Smooth muscle cell (in vitro differentiated cells): ENCODE data around the gene NCOA3. TPM values are rescaled to one million over a fixed set of nuclear protein-coding genes. Genes with fewer than 3 reads are reported as not detected.

Source experiments
- DNase-seq: peaks from one replicate; lab custom pipeline; 2025; ENCODE audit not compliant: unreplicated experiment; lab: John Stamatoyannopoulos, UW
- H2AFZ ChIP-seq: fragments of 200-600 bp; sonication (generic); 2 replicates; pipeline ENCODE4 v1.6.0; 2016; ENCODE audit warnings: antibody characterized with exemption, low read depth, mild to moderate bottlenecking
- H3F3A ChIP-seq: fragments of 200-600 bp; sonication (generic); 2 replicates; pipeline ENCODE4 v1.6.0; 2017; ENCODE audit warnings: antibody characterized with exemption, low read depth
- H3K27ac ChIP-seq: fragments of 200-600 bp; sonication (generic); 2 replicates; pipeline ENCODE4 v1.5.1; 2016; ENCODE audit warnings: low read depth, mild to moderate bottlenecking
- H3K27me3 ChIP-seq: fragments of 200-600 bp; sonication (generic); 2 replicates; pipeline ENCODE4 v1.6.1; 2016; ENCODE audit warnings: low read depth, mild to moderate bottlenecking
- H3K36me3 ChIP-seq: fragments of 200-600 bp; sonication (generic); 2 replicates; pipeline ENCODE4 v1.5.1; 2016; ENCODE audit warnings: low read depth
- H3K4me1 ChIP-seq: fragments of 200-600 bp; sonication (generic); 2 replicates; pipeline ENCODE4 v1.5.1; 2016; ENCODE audit warnings: low read depth
- H3K4me2 ChIP-seq: fragments of 200-600 bp; sonication (generic); 2 replicates; pipeline ENCODE4 v1.6.0; 2016; ENCODE audit warnings: mild to moderate bottlenecking
- H3K4me3 ChIP-seq: fragments of 200-600 bp; sonication (generic); 2 replicates; pipeline ENCODE4 v1.5.1; 2016; ENCODE audit warnings: mild to moderate bottlenecking
- H3K79me2 ChIP-seq: fragments of 200-600 bp; sonication (generic); 2 replicates; pipeline ENCODE4 v1.6.0; 2016; ENCODE audit warnings: low read depth, mild to moderate bottlenecking
- H3K9ac ChIP-seq: fragments of 200-600 bp; sonication (generic); 2 replicates; pipeline ENCODE4 v1.6.0; 2016; ENCODE audit warnings: low read depth
- H3K9me3 ChIP-seq: fragments of 200-600 bp; sonication (generic); replicated peaks from 2 replicates; pipeline ENCODE4 v1.5.1; 2016; ENCODE audit warnings: low read depth
- H4K20me1 ChIP-seq: fragments of 200-600 bp; sonication (generic); 2 replicates; pipeline ENCODE4 v1.6.0; 2016; ENCODE audit warnings: low read depth
- WGBS: methylation state at CpG from one replicate; pipeline ENCODE4 v1.1.7; 2016; ENCODE audit warnings: low lambda C conversion rate; 5-methylcytosine and 5-hydroxymethylcytosine counted together
- polyA plus RNA-seq: library from polyadenylated mRNA; unstranded; fragments of >200 nt; fragmentation: Nextera tagmentation; extraction: Ambion mirVana; gene quantifications from 2 replicates; pipeline ENCODE4 v1.2.1, GENCODE V29; 2016
- total RNA-seq: library from RNA; depleted of rRNA; stranded (reverse); fragments of >200 nt; gene quantifications from 2 replicates; pipeline ENCODE4 v1.2.3, GENCODE V29; 2014
- TF ChIP-seq, protein P1 (sequence below): fragments of 200-600 bp; sonication (generic); IDR thresholded peaks from 2 replicates; pipeline ENCODE4 v1.5.1; 2017; ENCODE audit warnings: borderline replicate concordance, mild to moderate bottlenecking, antibody characterized with exemption; ENCODE audit not compliant: insufficient read depth, poor library complexity, severe bottlenecking

Gene NCOA3
- total and polyA plus RNA-seq, 2 experiments from 2014 or later: 6.0 to 28.4 TPM

DNA sequence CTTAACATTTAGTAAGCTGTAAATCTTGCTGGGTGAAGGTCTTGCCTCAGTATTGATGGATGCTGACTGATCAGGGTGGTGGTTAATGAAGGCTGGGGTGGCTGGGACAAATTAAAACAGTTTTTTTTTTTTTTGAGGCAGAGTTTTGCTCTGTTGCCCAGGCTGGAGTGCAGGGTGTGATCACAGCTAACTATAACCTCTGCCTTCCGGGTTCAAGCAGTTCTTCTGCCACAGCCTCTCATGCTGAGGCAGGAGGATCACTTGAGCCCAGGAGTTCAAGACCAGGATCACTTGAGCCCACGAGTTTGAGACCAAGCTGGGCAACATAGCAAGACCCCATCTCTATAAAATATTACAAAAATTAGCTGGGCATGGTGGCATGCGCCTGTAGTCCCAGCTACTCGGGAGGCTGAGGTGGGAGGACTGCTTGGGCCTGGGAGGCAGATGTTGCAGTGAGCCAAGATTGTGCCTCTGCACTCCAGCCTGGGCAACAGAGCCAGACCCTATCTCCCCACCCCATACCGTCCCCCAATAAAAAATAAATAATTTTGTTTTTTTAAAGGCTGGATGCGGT lies 67.2 kb downstream of the NCOA3 start:
- Histone ChIP-seq H4K20me1 (peaks cover 77% of the 10 kb centered on the region), H3K27me3 (no peaks in the 10 kb centered on the region), H3K79me2 (peaks cover 74% of the 10 kb centered on the region), H3K4me1 (no peaks in the 10 kb centered on the region), H3K4me3 (no peak overlapping the region), H2AFZ (no peak overlapping the region), H3K9me3 (peaks cover 2% of the 10 kb centered on the region), H3K4me2 (no peak overlapping the region), H3F3A (no peaks in the 10 kb centered on the region), H3K9ac (no peak overlapping the region), H3K36me3 (no peaks in the 10 kb centered on the region), H3K27ac (no peak overlapping the region)
- TF ChIP-seq, protein P1, sequence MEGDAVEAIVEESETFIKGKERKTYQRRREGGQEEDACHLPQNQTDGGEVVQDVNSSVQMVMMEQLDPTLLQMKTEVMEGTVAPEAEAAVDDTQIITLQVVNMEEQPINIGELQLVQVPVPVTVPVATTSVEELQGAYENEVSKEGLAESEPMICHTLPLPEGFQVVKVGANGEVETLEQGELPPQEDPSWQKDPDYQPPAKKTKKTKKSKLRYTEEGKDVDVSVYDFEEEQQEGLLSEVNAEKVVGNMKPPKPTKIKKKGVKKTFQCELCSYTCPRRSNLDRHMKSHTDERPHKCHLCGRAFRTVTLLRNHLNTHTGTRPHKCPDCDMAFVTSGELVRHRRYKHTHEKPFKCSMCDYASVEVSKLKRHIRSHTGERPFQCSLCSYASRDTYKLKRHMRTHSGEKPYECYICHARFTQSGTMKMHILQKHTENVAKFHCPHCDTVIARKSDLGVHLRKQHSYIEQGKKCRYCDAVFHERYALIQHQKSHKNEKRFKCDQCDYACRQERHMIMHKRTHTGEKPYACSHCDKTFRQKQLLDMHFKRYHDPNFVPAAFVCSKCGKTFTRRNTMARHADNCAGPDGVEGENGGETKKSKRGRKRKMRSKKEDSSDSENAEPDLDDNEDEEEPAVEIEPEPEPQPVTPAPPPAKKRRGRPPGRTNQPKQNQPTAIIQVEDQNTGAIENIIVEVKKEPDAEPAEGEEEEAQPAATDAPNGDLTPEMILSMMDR: no peak
- WGBS: 98% methylated on average over 6 of the region's 6 CpGs
- DNase-seq: no peak

DNA sequence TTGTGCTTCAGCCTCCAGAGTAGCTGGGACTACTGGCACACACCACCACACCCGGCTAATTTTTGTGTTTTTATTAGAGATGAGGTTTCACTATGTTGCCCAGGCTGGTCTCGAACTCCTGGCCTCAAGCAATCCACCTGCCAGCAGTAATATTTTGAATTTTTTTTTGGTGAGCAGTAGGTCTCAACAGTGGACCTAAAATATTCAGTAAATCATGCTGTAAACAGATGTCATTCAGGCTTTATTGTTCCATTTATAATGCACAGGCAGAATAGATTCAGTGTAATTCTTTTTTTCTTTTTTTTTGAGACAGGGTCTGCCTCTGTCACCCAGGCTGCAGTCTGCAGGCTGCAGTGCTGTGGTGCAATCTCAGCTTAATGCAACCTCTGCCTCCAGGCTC lies 69.7 kb downstream of the NCOA3 start:
- peaks cover 12% of the 10 kb centered on the region for H3K4me1 ChIP-seq
- H3K4me3 ChIP-seq: no peak overlapping the region
- peaks cover 2% of the 10 kb centered on the region for H3K9me3 ChIP-seq
- peaks cover 77% of the 10 kb centered on the region for H4K20me1 ChIP-seq
- H3K9ac ChIP-seq: no peak overlapping the region
- peaks cover 67% of the 10 kb centered on the region for H3K79me2 ChIP-seq
- H2AFZ ChIP-seq: no peak overlapping the region
- H3K27me3 ChIP-seq: no peaks in the 10 kb centered on the region
- H3F3A ChIP-seq: no peaks in the 10 kb centered on the region
- H3K36me3 ChIP-seq: no peaks in the 10 kb centered on the region
- DNase-seq: no peak
- no peak overlapping the region for H3K4me2 ChIP-seq
- H3K27ac ChIP-seq: no peak overlapping the region
- TF ChIP-seq, protein P1: no peak
- 100% methylated on average over 2 of the region's 2 CpGs for WGBS

DNA sequence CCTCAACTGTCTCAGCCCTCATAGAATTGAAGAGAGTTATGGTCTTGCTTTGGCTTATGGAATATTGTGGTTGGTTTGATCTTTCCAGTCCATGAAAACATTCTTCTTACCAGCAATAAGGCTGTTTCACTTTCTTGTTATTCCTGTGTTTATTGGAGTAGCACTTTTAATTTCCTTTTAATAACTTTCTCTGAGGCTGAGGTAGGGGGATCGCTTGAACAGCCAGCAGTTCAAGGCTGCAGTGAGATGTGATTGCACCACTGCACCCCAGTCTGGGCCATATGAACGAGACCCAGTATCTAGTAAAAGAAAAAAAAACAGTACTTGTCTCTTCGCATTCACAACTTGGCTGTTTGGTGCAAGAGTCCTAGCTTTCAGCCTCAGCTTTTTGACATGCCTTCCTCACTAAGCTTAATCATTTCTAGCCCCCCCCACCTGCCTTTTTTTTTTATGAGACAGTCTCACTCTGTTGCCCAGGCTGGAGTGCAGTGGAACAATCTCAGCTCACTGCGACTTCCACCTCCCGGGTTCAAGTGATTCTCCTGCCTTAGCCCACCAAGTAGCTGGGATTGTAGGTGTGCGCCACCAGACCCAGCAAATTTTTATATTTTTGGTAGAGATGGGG lies 70.5 kb downstream of the NCOA3 start:
- peaks cover 77% of the 10 kb centered on the region for H4K20me1 ChIP-seq
- over 99% methylated on average over 6 of the region's 6 CpGs for WGBS
- no peak overlapping the region for H3K4me3 ChIP-seq
- TF ChIP-seq, protein P1: no peak
- peaks cover 65% of the 10 kb centered on the region for H3K79me2 ChIP-seq
- peaks cover 17% of the 10 kb centered on the region for H3K4me1 ChIP-seq
- H3K36me3 ChIP-seq: no peaks in the 10 kb centered on the region
- peaks cover 2% of the 10 kb centered on the region for H3K9me3 ChIP-seq
- H3F3A ChIP-seq: no peaks in the 10 kb centered on the region
- no peak overlapping the region for H3K4me2 ChIP-seq
- H3K9ac ChIP-seq: no peak overlapping the region
- no peak for DNase-seq
- H3K27me3 ChIP-seq: no peaks in the 10 kb centered on the region
- no peak overlapping the region for H3K27ac ChIP-seq
- H2AFZ ChIP-seq: no peak overlapping the region

DNA sequence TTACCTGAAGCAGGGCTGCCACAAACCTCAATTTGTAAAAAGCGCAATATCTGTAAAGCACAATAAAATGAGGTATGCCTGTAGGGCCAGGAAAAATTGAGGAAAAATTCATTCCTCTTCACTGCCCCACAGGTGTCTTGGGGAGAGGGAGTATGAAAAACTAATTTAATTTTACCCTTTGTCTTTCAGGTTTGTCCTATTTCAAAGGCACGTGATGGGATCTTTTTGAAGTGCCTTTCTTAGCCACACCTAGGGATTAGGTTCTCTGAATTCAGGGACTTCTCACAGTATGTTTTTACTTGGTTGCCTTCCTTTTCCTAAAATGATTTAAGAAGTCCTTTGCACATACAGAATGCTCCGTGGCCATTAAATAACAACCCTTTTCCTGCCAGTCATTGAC lies 71.9 kb downstream of the NCOA3 start:
- Histone ChIP-seq H3K36me3 (no peaks in the 10 kb centered on the region), H4K20me1 (peaks cover 77% of the 10 kb centered on the region), H3K9ac (no peak overlapping the region), H3K27ac (no peak overlapping the region), H3K79me2 (peaks cover 70% of the 10 kb centered on the region), H3K4me1 (peaks cover 17% of the 10 kb centered on the region), H3K27me3 (no peaks in the 10 kb centered on the region), H3F3A (no peaks in the 10 kb centered on the region), H2AFZ (no peak overlapping the region), H3K9me3 (peaks cover 2% of the 10 kb centered on the region), H3K4me2 (no peak overlapping the region), H3K4me3 (no peak overlapping the region)
- 55% methylated on average over 3 of the region's 3 CpGs for WGBS
- DNase-seq: no peak
- TF ChIP-seq, protein P1: no peak
